Measurements from ENCODE around the gene SRPK1.
"Not testable (repeated sequence)": the region's sequence is repeated elsewhere in the genome, so short reads cannot be mapped to it uniquely, and the experiment has no call there.

SRPK1 gene

DNA sequence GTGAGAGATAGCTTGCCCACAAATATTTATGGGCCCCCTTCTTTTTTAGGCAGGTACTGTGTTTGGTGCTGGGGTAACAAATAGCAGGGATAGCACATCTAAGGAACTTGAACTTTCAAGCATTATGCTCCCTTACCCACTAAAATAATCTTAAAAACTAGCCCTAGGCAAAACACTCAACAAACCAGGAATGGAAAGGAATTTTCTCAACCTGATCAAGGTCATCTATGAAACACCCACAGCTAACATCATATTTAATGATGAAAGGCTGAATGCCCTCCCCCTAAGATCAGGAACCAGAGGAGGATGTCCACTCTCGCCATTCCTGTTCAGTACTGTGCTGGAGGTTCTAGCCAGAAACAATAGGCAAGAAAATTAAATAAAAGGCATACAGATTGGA is 8.7 kb upstream of the SRPK1 start:
- DNase-seq = no peak

DNA sequence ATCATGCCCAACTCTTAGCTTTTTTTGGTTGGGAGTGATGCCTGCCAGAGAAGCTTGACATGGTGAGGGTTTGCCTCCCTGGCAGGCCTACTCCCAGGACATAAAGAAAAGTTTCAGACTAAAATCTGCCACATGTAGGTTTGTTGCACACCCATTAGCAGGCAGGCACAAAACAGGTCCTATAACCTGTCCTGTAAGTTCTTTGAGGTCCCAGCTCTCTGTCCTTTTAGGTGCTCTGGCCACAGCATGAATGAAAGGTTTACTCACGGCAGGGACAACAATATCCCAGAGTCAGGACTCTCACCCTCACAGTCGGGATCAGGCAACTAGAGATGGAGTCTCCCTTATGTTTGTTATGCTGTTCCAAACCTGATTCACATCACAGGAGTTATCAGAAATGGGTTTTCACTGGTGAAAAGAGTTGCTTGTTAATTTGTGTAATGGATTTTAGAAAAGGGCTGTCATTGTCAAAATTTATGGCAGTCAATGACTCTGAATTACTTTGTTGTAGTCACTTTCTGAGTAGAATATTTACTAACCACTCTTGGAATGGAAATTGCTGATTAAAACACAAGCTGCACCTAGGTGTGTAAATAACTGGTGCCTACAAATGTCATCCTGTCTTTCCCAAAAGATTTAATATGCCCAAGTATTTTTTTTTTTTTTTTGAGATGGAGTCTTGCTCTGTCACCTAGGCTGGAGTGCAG is 5.8 kb upstream of the SRPK1 start:
- no peak for DNase-seq

- DNase-seq = no peak
Observed at GRCh38 chr6:35925961-35926360, 5.1 kb upstream of the SRPK1 start.

GRCh38 chr6:35924146-35924545 is 3.2 kb upstream of the SRPK1 start:
- no peak for DNase-seq

GRCh38 chr6:35922139-35922554 is 1.2 kb upstream of the SRPK1 start:
- DNase-seq = no peak

GRCh38 chr6:35919827-35920751 is 809 bp downstream of the SRPK1 start:
- DNase-seq = peak; percentile 53

GRCh38 chr6:35919085-35919826 is 1.6 kb downstream of the SRPK1 start:
- no peak for DNase-seq

DNA sequence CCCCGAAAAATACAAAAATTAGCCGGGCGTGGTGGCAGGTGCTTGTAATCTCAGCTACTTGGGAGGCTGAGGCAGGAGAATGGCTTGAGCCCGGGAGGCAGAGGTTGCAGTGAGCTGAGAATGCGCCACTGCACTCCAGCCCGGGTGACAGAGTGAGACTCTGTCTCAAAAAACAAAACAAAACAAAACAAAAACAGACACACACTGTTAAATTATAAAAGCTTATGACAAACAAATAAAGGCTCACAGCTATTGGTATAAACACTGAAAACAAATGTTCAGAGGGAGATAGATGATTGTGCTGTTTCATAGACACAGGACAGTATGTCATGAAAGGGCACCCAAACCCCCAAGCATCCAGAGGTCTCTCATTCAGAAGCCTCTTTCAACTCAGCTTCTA is 4.0 kb downstream of the SRPK1 start:
- not testable (repeated sequence) for DNase-seq

- no peak for DNase-seq
Observed at GRCh38 chr6:35916056-35916455, 4.8 kb downstream of the SRPK1 start.

DNA sequence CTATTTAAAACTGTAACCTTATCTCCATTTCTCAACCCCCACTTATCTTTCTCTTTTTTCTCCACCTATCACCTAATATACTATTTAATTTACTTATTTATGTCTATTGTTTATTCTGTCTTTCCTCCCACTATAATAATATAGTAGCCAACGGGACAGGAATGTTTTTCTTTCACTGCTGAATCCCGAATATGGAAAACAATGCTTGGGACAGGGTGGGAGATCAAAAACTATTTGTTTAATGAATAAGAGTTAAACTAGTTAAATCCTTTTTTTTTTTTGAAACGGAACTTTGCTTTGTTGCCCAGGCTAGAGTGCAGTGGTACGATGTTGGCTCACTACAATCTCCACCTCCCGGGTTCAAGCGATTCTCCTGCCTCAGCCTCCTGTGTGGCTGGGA is 6.4 kb downstream of the SRPK1 start:
- DNase-seq = no peak

DNA sequence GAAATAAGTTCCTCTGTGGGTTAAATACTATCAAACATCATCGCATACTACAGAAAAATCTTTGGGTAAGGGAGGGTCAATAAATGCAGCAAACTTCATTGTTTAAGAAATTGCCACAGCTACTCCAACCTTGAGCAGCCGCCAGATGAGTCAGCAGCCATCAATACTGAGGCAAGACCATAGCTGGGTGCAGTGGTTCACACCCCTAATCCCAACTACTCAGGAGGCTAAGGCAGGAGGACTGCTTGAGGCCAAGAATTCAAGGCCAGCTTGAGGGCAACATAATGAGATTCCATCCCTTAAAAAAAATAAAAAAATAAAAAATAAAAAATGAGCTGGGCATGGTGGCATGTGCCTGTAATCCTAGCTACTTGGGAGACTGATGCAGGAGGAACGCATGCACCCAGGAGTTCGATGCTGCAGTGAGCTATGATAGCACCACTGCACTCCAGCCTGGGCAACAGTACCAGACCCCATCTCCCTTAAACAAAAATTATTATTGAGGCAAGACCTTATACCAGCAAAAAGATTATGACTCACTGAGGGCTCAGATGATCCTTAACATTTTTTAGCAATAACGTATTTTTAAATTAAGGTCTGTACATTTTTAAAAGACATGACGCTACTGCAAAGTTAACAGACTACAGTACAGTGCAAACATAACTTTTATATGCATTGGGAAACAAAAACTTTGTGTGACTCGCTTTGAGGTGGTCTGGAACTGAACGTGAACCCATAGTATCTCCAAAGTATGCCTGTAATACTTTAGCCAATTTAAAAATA is 8.8 kb downstream of the SRPK1 start:
- DNase-seq = no peak

- DNase-seq = not testable (repeated sequence)
Observed at GRCh38 chr6:35909571-35909970, 11.3 kb downstream of the SRPK1 start.

DNA sequence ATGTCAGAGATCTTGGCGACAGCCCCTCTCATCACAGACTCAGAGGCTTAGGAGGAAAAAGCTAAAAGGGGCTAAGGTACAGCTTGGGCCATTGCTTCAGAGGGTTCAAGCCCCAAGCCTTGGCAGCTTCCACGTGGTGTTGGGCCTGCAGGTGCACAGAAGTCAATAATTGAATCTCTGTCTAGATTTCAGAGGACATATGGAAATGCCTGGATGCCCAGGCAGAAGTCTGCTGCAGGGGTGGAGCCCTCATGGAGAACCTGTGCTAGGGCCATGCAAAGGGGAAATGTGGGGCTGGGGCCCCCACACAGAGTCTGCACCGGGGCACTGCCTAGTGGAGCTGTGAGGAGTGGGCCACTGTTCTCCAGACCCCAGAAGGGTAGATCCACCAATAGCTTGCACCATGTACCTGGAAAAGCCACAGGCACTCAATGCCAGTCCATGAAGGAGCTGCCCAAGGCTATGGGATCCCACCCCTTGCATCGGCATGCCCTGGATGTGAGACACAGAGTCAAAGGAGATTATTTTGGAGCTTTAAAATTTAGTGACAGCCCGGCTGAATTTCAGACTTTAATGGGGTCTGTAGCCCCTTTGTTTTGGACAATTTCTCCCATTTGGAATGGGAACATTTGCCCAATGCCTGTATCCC is 12.0 kb downstream of the SRPK1 start:
- DNase-seq = not testable (repeated sequence)

DNA sequence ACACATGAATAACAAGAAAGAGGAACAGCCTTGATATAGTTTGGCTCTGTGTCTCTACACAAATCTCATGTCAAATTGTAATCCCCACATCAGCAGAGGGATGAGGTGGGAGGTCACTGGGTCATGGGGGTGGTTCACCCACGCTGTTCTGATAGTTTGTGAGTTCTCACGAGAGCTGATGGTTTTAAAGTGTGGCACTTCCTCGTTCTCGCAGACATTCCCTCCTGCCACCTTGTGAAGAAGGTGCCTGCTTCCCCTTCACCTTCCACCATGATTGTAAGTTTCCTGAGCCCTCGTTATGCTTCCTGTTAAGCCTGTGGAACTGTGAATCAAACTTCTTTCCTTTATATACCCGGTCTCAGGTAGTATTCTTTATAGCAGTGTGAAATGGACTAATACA is 13.1 kb downstream of the SRPK1 start:
- DNase-seq = no peak

DNA sequence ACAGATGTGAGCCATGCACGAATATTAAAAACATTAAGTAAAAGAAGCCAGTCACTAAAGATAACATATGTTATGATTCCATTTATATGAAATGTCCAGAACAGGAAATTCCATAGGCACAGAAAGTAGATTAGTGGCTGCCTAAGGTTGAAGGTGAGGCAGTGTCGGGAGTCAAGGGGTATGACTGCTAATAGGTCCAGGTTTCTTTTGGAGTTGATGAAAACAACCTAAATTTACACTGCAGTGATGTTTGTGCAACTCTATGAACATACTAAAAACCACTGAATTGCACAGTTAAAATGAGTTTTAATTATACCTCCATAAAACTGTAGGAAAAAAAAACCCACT is 14.4 kb downstream of the SRPK1 start:
- no peak for DNase-seq

DNA sequence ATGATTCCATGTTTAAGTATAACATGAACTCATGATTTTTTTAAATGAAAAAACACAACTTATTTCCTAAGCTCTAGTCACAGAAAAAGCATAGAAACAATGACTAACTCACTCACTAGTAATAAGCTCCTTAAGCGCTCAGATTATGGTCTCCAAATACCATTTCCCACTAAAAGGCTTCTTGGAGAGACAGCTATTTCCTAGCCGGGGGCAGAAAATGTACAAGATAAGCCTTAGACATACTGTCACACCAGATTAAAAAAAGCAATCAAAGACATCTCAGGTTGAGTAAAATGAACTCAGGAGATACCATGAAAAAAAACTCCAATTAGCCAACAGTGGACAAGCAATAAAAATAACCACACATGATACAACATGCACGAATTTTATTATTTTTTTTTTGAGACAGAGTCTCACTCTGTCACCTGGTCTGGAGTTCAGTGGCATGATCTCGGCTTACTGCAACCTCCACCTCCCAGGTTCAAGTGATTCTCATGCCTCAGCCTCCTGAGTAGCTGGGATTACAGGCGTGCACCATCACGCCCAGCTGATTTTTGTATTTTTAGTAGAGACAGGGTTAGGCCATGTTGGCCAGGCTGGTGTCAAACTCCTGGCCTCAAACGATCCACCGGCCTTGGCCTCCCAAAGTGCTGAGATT is 14.9 kb downstream of the SRPK1 start:
- DNase-seq = no peak

- DNase-seq = no peak
Observed at GRCh38 chr6:35905141-35905785, 15.6 kb downstream of the SRPK1 start.

GRCh38 chr6:35903679-35904078 is 17.2 kb downstream of the SRPK1 start:
- DNase-seq = no peak

GRCh38 chr6:35900448-35900847 is 20.4 kb downstream of the SRPK1 start:
- DNase-seq = no peak

GRCh38 chr6:35898003-35898402 is 22.9 kb downstream of the SRPK1 start:
- DNase-seq = no peak

DNA sequence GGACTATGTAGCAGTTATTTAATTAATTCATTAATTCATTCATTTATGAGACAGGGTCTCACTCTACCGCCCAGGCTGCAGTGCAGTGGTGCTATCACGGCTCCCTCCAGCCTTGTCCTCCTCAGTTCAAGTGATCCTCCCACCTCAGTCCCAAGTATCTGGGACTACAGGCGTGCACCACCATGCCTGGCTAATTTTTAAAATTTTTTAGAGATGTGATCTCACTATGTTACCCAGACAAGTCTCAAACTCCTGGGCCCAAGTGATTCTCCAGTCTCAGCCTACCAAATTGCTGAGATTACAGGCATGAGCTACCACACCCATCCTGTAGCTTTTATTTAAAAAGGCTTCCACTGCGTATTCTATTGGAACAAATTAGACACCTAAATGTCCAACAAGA is 23.4 kb downstream of the SRPK1 start:
- DNase-seq = no peak

All from activated naive CD4-positive, alpha-beta T cell treated with anti-CD3 and anti-CD28 coated beads, Interleukin-2, amount 50 U/mL, for 16 hours (primary cell).